ENCODE results near the gene NCKAP5.

NCKAP5 gene

GRCh38 chr2:132923787-132924186 lies 644.5 kb downstream of the NCKAP5 start:
- H3K27ac ChIP-seq (replicated peaks), result no peak overlapping the region
- TF ChIP-seq GABPA (IDR thresholded peaks at IDR 0.05; ENCODE audit: low read depth), result no peak
- TF ChIP-seq SPI1 (IDR thresholded peaks at IDR 0.05; ENCODE audit: borderline replicate concordance, low read depth), result no peak
- no peak for TF ChIP-seq REST (IDR thresholded peaks at IDR 0.05; ENCODE audit: insufficient replicate concordance, low read depth)
- TF ChIP-seq POLR2AphosphoS5 (IDR thresholded peaks at IDR 0.05; ENCODE audit: low read depth), result no peak
- no peak for TF ChIP-seq CTCF (IDR thresholded peaks at IDR 0.05; ENCODE audit: insufficient read depth, low read length)
- no peak for DNase-seq (ENCODE audit: low read depth in 1 of 2, low spot score in 1 of 2)
- H3K4me3 ChIP-seq (replicated peaks; ENCODE audit: insufficient read depth, low read length), result no peak overlapping the region
- no peaks in the 10 kb centered on the region for H3K27me3 ChIP-seq (ENCODE audit: insufficient read depth, poor library complexity, severe bottlenecking)

GRCh38 chr2:132915812-132916549 lies 652.3 kb downstream of the NCKAP5 start:
- TF ChIP-seq CTCF (IDR thresholded peaks at IDR 0.05; ENCODE audit: insufficient read depth, low read length), result no peak
- no peak for TF ChIP-seq POLR2AphosphoS5 (IDR thresholded peaks at IDR 0.05; ENCODE audit: low read depth)
- H3K27me3 ChIP-seq (ENCODE audit: insufficient read depth, poor library complexity, severe bottlenecking), result no peaks in the 10 kb centered on the region
- no peak overlapping the region for H3K27ac ChIP-seq (replicated peaks)
- DNase-seq (ENCODE audit: low read depth in 1 of 2, low spot score in 1 of 2), result no peak
- H3K4me3 ChIP-seq (replicated peaks; ENCODE audit: insufficient read depth, low read length), result no peak overlapping the region

GRCh38 chr2:132911726-132912724 lies 656.2 kb downstream of the NCKAP5 start:
- Histone ChIP-seq H3K27me3 (ENCODE audit: insufficient read depth, poor library complexity, severe bottlenecking) (no peaks in the 10 kb centered on the region), H3K4me3 (replicated peaks; ENCODE audit: insufficient read depth, low read length) (no peak overlapping the region), H3K27ac (replicated peaks) (no peak overlapping the region)
- TF ChIP-seq GABPA (IDR thresholded peaks at IDR 0.05; ENCODE audit: low read depth), result no peak
- no peak for TF ChIP-seq CTCF (IDR thresholded peaks at IDR 0.05; ENCODE audit: insufficient read depth, low read length)
- no peak for TF ChIP-seq POLR2AphosphoS5 (IDR thresholded peaks at IDR 0.05; ENCODE audit: low read depth)
- TF ChIP-seq REST (IDR thresholded peaks at IDR 0.05; ENCODE audit: insufficient replicate concordance, low read depth), result no peak
- no peak for TF ChIP-seq SPI1 (IDR thresholded peaks at IDR 0.05; ENCODE audit: borderline replicate concordance, low read depth)
- DNase-seq (ENCODE audit: low read depth in 1 of 2, low spot score in 1 of 2), result no peak

Measured in HL-60 (cell line).